ENCODE measurements around the gene FOXP1.

GRCh38 chr3:71238355-71238757, 345.2 kb downstream of the FOXP1 start:
- no peak for TF ChIP-seq CTCF (IDR thresholded peaks at IDR 0.05; ENCODE audit: insufficient read depth, low read depth, low read length)
- no peak for TF ChIP-seq EZH2 (IDR thresholded peaks at IDR 0.05; ENCODE audit: insufficient read depth, low read length)

Measured in astrocyte (in vitro differentiated cells and primary cell).